Panc1 (cell line): ENCODE measurements around the gene NT5C1B. TPM values are rescaled to one million over a fixed set of nuclear protein-coding genes. Genes with fewer than 3 reads are reported as not detected.

Source experiments
- ATAC-seq: fragments of 200-7000 bp; cut with Tn5 transposase; 2 replicates; pipeline ENCODE4 v1.9.1; 2020; ENCODE audit warnings: mild to moderate bottlenecking, moderate library complexity
- BruUV-seq: library from RNA; stranded (reverse); fragments of 400-500 nt; replicated peaks from 2 replicates; lab custom pipeline; 2021; lab: Mats Ljungman, UMichigan
- CTCF ChIA-PET: fragments of 300-600 bp; sonication (Branson Sonifier 250); formaldehyde crosslinking; loops from one replicate; lab custom pipeline; 2022; ENCODE audit warnings: antibody characterized with exemption; lab: Charles Lee
- POLR2A ChIA-PET: fragments of 300-600 bp; sonication (Branson Sonifier 250); formaldehyde crosslinking; loops from one replicate; lab custom pipeline; 2022; ENCODE audit warnings: antibody characterized with exemption; lab: Charles Lee
- DNase-seq: peaks from one replicate; pipeline ENCODE4 v3.0.0-alpha.2; 2010; ENCODE audit warnings: low read depth, low spot score
- H3K27ac ChIP-seq: 2 replicates; pipeline ENCODE4 v1.5.1; 2011; ENCODE audit warnings: mild to moderate bottlenecking, low read length, inconsistent platforms
- H3K27me3 ChIP-seq: fragments of 200-500 bp; sonication (Bioruptor generic); 2 replicates; pipeline ENCODE4 v1.6.0; 2014; ENCODE audit warnings: low read length, inconsistent platforms; ENCODE audit not compliant: control insufficient read depth, insufficient read depth
- H3K36me3 ChIP-seq: fragments of 200-500 bp; sonication (Bioruptor generic); 2 replicates; pipeline ENCODE4 v1.5.1; 2014; ENCODE audit warnings: inconsistent platforms, mild to moderate bottlenecking, low read length, moderate library complexity; ENCODE audit not compliant: control insufficient read depth, insufficient read depth
- H3K4me1 ChIP-seq: 2 replicates; pipeline ENCODE4 v1.5.1; 2011; ENCODE audit warnings: inconsistent platforms, mild to moderate bottlenecking, low read length, moderate library complexity; ENCODE audit not compliant: control insufficient read depth, insufficient read depth
- H3K4me3 ChIP-seq, 2 experiments: 2 replicates each; pipeline ENCODE4 v1.5.1; 2011 to 2012; ENCODE audit warnings: low read depth in 2 of 2, low read length in 2 of 2, mild to moderate bottlenecking in 2 of 2, inconsistent platforms in 1 of 2, moderate library complexity in 1 of 2
- H3K9me3 ChIP-seq: fragments of 200-500 bp; sonication (Bioruptor generic); 2 replicates; pipeline ENCODE4 v1.5.1; 2014; ENCODE audit warnings: low read depth, mild to moderate bottlenecking, inconsistent platforms, low read length, moderate library complexity; ENCODE audit not compliant: control insufficient read depth, insufficient read depth
- POLR2AphosphoS5 ChIP-seq: IDR thresholded peaks from 2 replicates; pipeline ENCODE4 v1.6.1; 2012; ENCODE audit warnings: mild to moderate bottlenecking, low read depth, low read length, moderate library complexity
- SIN3A ChIP-seq: IDR thresholded peaks from 2 replicates; pipeline ENCODE4 v1.6.1; 2012; ENCODE audit warnings: low read depth, mild to moderate bottlenecking, low read length, moderate library complexity, borderline replicate concordance; ENCODE audit not compliant: insufficient read depth
- TCF7L2 ChIP-seq: IDR thresholded peaks from 2 replicates; pipeline ENCODE4 v1.6.1; 2011; ENCODE audit warnings: mild to moderate bottlenecking, low read depth, low read length, inconsistent platforms
- in situ Hi-C: cut with HindIII; loops from 2 replicates; pipeline ENCODE4 v1.10.0; 2016; ENCODE audit warnings: low sequenced_read_pairs, low pct_unique_long_range_greater_than_20kb
- intact Hi-C: fragments of 100-400 bp; cut with micrococcal nuclease; formaldehyde crosslinking; loops from one replicate; pipeline ENCODE4 v1.10.0; 2022; ENCODE audit not compliant: unreplicated experiment
- total RNA-seq: library from RNA; stranded (reverse); gene quantifications from one replicate; pipeline ENCODE4 v1.2.1, GENCODE V29; 2021; ENCODE audit not compliant: unreplicated experiment
- TF ChIP-seq, protein P1 (sequence below), 2 experiments: IDR thresholded peaks; 2 replicates each; pipeline ENCODE4 v1.6.1; 2011 to 2012; ENCODE audit warnings: low read depth in 2 of 2, control low read depth in 1 of 2, low read length in 1 of 2, mild to moderate bottlenecking in 1 of 2, moderate library complexity in 1 of 2; ENCODE audit not compliant: insufficient read depth in 1 of 2
- TF ChIP-seq, protein P2 (sequence below): fragments of 450-650 bp; IDR thresholded peaks from 2 replicates; pipeline ENCODE4 v1.5.1; 2017; ENCODE audit warnings: mild to moderate bottlenecking

Gene NT5C1B
- total RNA-seq, 1 experiment from 2014 or later: not detected

DNA sequence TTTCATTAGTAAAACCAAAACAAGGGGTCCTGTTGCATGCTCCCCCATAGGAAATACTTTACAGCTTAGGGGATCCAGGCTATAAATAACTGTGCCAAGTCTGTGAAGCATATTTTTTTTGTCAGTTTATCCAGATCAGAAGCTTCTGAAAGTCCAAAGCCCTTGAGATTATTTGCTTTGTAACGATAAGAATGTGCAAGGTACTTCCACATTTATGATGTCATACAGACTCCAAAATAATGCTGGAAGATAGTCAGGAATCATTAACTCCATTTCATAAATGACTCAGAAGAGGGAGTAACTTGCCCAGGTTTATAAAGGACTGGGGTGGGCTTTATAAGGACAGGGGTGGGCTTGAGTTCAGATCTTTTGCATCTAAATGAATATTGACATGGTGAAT, 58.2 kb downstream of the NT5C1B start:
- CTCF ChIA-PET: no interaction called here
- DNase-seq (no peak), ATAC-seq (no peak)
- H3K4me1 ChIP-seq: no peaks in the 10 kb centered on the region
- H3K36me3 ChIP-seq: no peaks in the 10 kb centered on the region
- H3K27me3 ChIP-seq: no peaks in the 10 kb centered on the region
- no peak overlapping the region for H3K27ac ChIP-seq
- TF ChIP-seq, protein P1, sequence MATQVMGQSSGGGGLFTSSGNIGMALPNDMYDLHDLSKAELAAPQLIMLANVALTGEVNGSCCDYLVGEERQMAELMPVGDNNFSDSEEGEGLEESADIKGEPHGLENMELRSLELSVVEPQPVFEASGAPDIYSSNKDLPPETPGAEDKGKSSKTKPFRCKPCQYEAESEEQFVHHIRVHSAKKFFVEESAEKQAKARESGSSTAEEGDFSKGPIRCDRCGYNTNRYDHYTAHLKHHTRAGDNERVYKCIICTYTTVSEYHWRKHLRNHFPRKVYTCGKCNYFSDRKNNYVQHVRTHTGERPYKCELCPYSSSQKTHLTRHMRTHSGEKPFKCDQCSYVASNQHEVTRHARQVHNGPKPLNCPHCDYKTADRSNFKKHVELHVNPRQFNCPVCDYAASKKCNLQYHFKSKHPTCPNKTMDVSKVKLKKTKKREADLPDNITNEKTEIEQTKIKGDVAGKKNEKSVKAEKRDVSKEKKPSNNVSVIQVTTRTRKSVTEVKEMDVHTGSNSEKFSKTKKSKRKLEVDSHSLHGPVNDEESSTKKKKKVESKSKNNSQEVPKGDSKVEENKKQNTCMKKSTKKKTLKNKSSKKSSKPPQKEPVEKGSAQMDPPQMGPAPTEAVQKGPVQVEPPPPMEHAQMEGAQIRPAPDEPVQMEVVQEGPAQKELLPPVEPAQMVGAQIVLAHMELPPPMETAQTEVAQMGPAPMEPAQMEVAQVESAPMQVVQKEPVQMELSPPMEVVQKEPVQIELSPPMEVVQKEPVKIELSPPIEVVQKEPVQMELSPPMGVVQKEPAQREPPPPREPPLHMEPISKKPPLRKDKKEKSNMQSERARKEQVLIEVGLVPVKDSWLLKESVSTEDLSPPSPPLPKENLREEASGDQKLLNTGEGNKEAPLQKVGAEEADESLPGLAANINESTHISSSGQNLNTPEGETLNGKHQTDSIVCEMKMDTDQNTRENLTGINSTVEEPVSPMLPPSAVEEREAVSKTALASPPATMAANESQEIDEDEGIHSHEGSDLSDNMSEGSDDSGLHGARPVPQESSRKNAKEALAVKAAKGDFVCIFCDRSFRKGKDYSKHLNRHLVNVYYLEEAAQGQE (IDR thresholded peaks at IDR 0.05; ENCODE audit: insufficient read depth in 1 of 2, low read depth in 2 of 2, low read length in 1 of 2): no peak
- TF ChIP-seq, protein P2, sequence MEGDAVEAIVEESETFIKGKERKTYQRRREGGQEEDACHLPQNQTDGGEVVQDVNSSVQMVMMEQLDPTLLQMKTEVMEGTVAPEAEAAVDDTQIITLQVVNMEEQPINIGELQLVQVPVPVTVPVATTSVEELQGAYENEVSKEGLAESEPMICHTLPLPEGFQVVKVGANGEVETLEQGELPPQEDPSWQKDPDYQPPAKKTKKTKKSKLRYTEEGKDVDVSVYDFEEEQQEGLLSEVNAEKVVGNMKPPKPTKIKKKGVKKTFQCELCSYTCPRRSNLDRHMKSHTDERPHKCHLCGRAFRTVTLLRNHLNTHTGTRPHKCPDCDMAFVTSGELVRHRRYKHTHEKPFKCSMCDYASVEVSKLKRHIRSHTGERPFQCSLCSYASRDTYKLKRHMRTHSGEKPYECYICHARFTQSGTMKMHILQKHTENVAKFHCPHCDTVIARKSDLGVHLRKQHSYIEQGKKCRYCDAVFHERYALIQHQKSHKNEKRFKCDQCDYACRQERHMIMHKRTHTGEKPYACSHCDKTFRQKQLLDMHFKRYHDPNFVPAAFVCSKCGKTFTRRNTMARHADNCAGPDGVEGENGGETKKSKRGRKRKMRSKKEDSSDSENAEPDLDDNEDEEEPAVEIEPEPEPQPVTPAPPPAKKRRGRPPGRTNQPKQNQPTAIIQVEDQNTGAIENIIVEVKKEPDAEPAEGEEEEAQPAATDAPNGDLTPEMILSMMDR: no peak
- TF ChIP-seq TCF7L2: no peak
- no peak for TF ChIP-seq POLR2AphosphoS5
- no peak for TF ChIP-seq SIN3A
- in situ Hi-C loops (no loop called here), intact Hi-C loops (no loop called here)
- POLR2A ChIA-PET: no interaction called here
- no peaks in the 10 kb centered on the region for H3K9me3 ChIP-seq
- H3K4me3 ChIP-seq: no peak overlapping the region
- no TSS peak for BruUV-seq

DNA sequence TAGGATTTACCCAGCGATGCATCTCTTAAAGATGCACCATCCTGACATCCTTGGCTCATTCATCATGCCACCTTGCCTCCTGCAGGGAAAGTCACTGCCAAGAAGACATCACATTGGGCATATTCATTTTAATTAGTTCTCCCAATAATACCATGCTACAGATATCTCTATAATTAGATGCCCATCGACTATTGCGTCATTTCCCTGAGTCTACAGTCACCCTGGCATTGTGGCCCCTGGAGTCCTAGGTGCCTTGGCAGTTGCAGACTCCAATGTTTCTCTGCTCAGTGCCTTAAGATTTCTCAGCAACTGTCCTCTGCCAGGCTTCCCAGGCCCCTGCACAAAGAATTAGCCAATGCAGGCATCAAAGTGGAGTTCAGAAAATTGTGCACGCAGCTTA, 61.5 kb downstream of the NT5C1B start:
- DNase-seq: no peak
- no peak overlapping the region for H3K27ac ChIP-seq
- no peaks in the 10 kb centered on the region for H3K4me1 ChIP-seq
- BruUV-seq: no TSS peak
- no peaks in the 10 kb centered on the region for H3K27me3 ChIP-seq
- ChIA-PET POLR2A (no interaction called here), CTCF (no interaction called here)
- no peaks in the 10 kb centered on the region for H3K36me3 ChIP-seq
- no peak overlapping the region for H3K4me3 ChIP-seq
- intact Hi-C loops (no loop called here), in situ Hi-C loops (no loop called here)
- H3K9me3 ChIP-seq: no peaks in the 10 kb centered on the region
- no peak for ATAC-seq
- TF ChIP-seq, protein P1 (IDR thresholded peaks at IDR 0.05; ENCODE audit: insufficient read depth in 1 of 2, low read depth in 2 of 2, low read length in 1 of 2): no peak
- TF ChIP-seq, protein P2: no peak
- no peak for TF ChIP-seq POLR2AphosphoS5
- no peak for TF ChIP-seq SIN3A
- no peak for TF ChIP-seq TCF7L2
